ENCODE measurements around the gene RIMS4.
"Not testable (repeated sequence)": the region's sequence is repeated elsewhere in the genome, so short reads cannot be mapped to it uniquely, and the experiment has no call there.

RIMS4 gene

GRCh38 chr20:44827401-44827800 is 17.1 kb upstream of the RIMS4 start:
- Histone ChIP-seq H3K27ac (ENCODE audit: low read depth, low read length) (no peak overlapping the region), H3K9me3 (ENCODE audit: control insufficient read depth, insufficient read depth, low read length) (no peaks in the 10 kb centered on the region), H4K20me1 (ENCODE audit: control insufficient read depth, insufficient read depth, low read depth, low read length) (no peaks in the 10 kb centered on the region), H3F3A (ENCODE audit: control insufficient read depth, insufficient read depth) (no peaks in the 10 kb centered on the region), H3K4me2 (ENCODE audit: low read length) (no peak overlapping the region), H3K9me2 (replicated peaks; ENCODE audit: control insufficient read depth, low read length) (no peaks in the 10 kb centered on the region), H3K27me3 (ENCODE audit: control insufficient read depth, low read length) (peaks cover 37% of the 10 kb centered on the region), H3K4me3 (ENCODE audit: low read length) (no peak overlapping the region), H3K79me2 (ENCODE audit: control insufficient read depth, low read length) (no peaks in the 10 kb centered on the region), H3K4me1 (ENCODE audit: control insufficient read depth, low read length) (no peaks in the 10 kb centered on the region), H3K36me3 (ENCODE audit: control insufficient read depth, low read length) (no peaks in the 10 kb centered on the region)
- TF ChIP-seq, protein P1, sequence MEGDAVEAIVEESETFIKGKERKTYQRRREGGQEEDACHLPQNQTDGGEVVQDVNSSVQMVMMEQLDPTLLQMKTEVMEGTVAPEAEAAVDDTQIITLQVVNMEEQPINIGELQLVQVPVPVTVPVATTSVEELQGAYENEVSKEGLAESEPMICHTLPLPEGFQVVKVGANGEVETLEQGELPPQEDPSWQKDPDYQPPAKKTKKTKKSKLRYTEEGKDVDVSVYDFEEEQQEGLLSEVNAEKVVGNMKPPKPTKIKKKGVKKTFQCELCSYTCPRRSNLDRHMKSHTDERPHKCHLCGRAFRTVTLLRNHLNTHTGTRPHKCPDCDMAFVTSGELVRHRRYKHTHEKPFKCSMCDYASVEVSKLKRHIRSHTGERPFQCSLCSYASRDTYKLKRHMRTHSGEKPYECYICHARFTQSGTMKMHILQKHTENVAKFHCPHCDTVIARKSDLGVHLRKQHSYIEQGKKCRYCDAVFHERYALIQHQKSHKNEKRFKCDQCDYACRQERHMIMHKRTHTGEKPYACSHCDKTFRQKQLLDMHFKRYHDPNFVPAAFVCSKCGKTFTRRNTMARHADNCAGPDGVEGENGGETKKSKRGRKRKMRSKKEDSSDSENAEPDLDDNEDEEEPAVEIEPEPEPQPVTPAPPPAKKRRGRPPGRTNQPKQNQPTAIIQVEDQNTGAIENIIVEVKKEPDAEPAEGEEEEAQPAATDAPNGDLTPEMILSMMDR (IDR thresholded peaks at IDR 0.05; ENCODE audit: low read depth, low read length, poor library complexity, severe bottlenecking), result no peak
- TF ChIP-seq EZH2phosphoT487 (IDR thresholded peaks at IDR 0.05; ENCODE audit: borderline replicate concordance, low read length), result no peak

DNA sequence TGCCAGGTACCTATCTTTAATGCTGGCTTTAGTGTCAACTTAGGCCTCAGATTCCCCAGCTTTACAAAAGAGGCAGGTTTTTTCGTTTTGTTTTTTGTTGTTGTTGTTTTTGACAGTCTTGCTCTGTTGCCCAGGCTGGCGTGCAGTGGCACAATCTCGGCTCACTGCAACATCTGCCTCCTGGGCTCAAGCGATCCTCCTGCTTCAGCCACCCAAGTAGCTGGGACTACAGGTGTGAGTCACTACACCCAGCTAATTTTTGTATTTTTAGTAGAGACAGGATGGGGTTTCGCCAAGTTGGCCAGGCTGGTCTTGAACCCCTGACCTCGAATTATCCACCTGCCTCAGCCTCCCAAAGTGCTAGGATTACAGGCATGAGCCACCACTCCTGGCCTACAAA is 11.2 kb upstream of the RIMS4 start:
- not testable (repeated sequence) for H3K4me2 ChIP-seq (ENCODE audit: low read length); H3K9me3 ChIP-seq (ENCODE audit: control insufficient read depth, insufficient read depth, low read length); H3K9me2 ChIP-seq (replicated peaks; ENCODE audit: control insufficient read depth, low read length); H3K4me3 ChIP-seq (ENCODE audit: low read length); H3K4me1 ChIP-seq (ENCODE audit: control insufficient read depth, low read length); H3F3A ChIP-seq (ENCODE audit: control insufficient read depth, insufficient read depth); H3K79me2 ChIP-seq (ENCODE audit: control insufficient read depth, low read length); H3K36me3 ChIP-seq (ENCODE audit: control insufficient read depth, low read length); H3K27ac ChIP-seq (ENCODE audit: low read depth, low read length); H4K20me1 ChIP-seq (ENCODE audit: control insufficient read depth, insufficient read depth, low read depth, low read length)
- peaks cover 19% of the 10 kb centered on the region for H3K27me3 ChIP-seq (ENCODE audit: control insufficient read depth, low read length)

- H3K4me1 ChIP-seq (ENCODE audit: control insufficient read depth, low read length), result no peaks in the 10 kb centered on the region
- H3K9me3 ChIP-seq (ENCODE audit: control insufficient read depth, insufficient read depth, low read length), result no peaks in the 10 kb centered on the region
- H4K20me1 ChIP-seq (ENCODE audit: control insufficient read depth, insufficient read depth, low read depth, low read length), result no peaks in the 10 kb centered on the region
- H3K4me3 ChIP-seq (ENCODE audit: low read length), result no peak overlapping the region
- no peaks in the 10 kb centered on the region for H3K9me2 ChIP-seq (replicated peaks; ENCODE audit: control insufficient read depth, low read length)
- H3K4me2 ChIP-seq (ENCODE audit: low read length), result no peak overlapping the region
- no peaks in the 10 kb centered on the region for H3K36me3 ChIP-seq (ENCODE audit: control insufficient read depth, low read length)
- no peaks in the 10 kb centered on the region for H3F3A ChIP-seq (ENCODE audit: control insufficient read depth, insufficient read depth)
- H3K27me3 ChIP-seq (ENCODE audit: control insufficient read depth, low read length), result peaks cover 24% of the 10 kb centered on the region
- no peaks in the 10 kb centered on the region for H3K79me2 ChIP-seq (ENCODE audit: control insufficient read depth, low read length)
- TF ChIP-seq, protein P1 (IDR thresholded peaks at IDR 0.05; ENCODE audit: low read depth, low read length, poor library complexity, severe bottlenecking), result no peak
- TF ChIP-seq EZH2phosphoT487 (IDR thresholded peaks at IDR 0.05; ENCODE audit: borderline replicate concordance, low read length), result no peak
- H3K27ac ChIP-seq (ENCODE audit: low read depth, low read length), result no peak overlapping the region
These were observed 9.6 kb upstream of the RIMS4 start for GRCh38 chr20:44819936-44820335.

- H3K4me1 ChIP-seq (ENCODE audit: control insufficient read depth, low read length), result no peaks in the 10 kb centered on the region
These were observed 7.0 kb upstream of the RIMS4 start for GRCh38 chr20:44817143-44817910.

More at GRCh38 chr20:44817143-44817910, 7.0 kb upstream of the RIMS4 start:
- Histone ChIP-seq H3K9me2 (replicated peaks; ENCODE audit: control insufficient read depth, low read length) (no peaks in the 10 kb centered on the region), H3K36me3 (ENCODE audit: control insufficient read depth, low read length) (no peaks in the 10 kb centered on the region), H3K27ac (ENCODE audit: low read depth, low read length) (no peak overlapping the region), H3K27me3 (ENCODE audit: control insufficient read depth, low read length) (peaks cover 20% of the 10 kb centered on the region), H3K4me2 (ENCODE audit: low read length) (no peak overlapping the region), H3K9me3 (ENCODE audit: control insufficient read depth, insufficient read depth, low read length) (no peaks in the 10 kb centered on the region), H4K20me1 (ENCODE audit: control insufficient read depth, insufficient read depth, low read depth, low read length) (no peaks in the 10 kb centered on the region), H3F3A (ENCODE audit: control insufficient read depth, insufficient read depth) (no peaks in the 10 kb centered on the region), H3K79me2 (ENCODE audit: control insufficient read depth, low read length) (no peaks in the 10 kb centered on the region), H3K4me3 (ENCODE audit: low read length) (no peak overlapping the region)
- no peak for TF ChIP-seq EZH2phosphoT487 (IDR thresholded peaks at IDR 0.05; ENCODE audit: borderline replicate concordance, low read length)
- TF ChIP-seq, protein P1 (IDR thresholded peaks at IDR 0.05; ENCODE audit: low read depth, low read length, poor library complexity, severe bottlenecking), result no peak

Data from DOHH2 (cell line).